GM19035 (cell line): ENCODE data around the gene IL18BP.

ENCODE experiments used
- ATAC-seq: cut with Tn5 transposase; IDR thresholded peaks from one replicate; pipeline ENCODE4 v1.9.1; 2021; ENCODE audit not compliant: unreplicated experiment

IL18BP gene

GRCh38 chr11:72040491-72041363 lies 42.0 kb downstream of the IL18BP start:
- ATAC-seq, result no peak

- ATAC-seq, result no peak
Observed at GRCh38 chr11:72041364-72042063, 42.8 kb downstream of the IL18BP start.

- ATAC-seq, result no peak
Observed at GRCh38 chr11:72042064-72042745, 43.5 kb downstream of the IL18BP start.

GRCh38 chr11:72045849-72046248 lies 47.1 kb downstream of the IL18BP start:
- no peak for ATAC-seq

- no peak for ATAC-seq
Observed at GRCh38 chr11:72048766-72049460, 50.2 kb downstream of the IL18BP start.
